Natural killer cell treated with Interleukin-12 subunit alpha and Interleukin-12 subunit beta and Interleukin-15 and Interleukin-18, amount 100 ng/mL, for 72 hours (primary cell): ENCODE data around the gene DAPK1. TPM values are rescaled to one million over a fixed set of nuclear protein-coding genes. Genes with fewer than 3 reads are reported as not detected.

Source experiments
- ATAC-seq, 2 donors: fragments of 150-1000 bp; cut with Tn5 transposase in 1 of 2; sonication (Bioruptor Pico), chemical (Tn5 transposase) in 1 of 2; 2 replicates each; pipeline ENCODE4 v1.10.0; 2021
- DNase-seq: peaks from one replicate; pipeline ENCODE4 v3.0.0; 2022; ENCODE audit warnings: low spot score
- H3K27ac Mint-ChIP-seq, 2 donors: 1 replicate in 1 of 2; 2 replicates in 1 of 2; pipeline ENCODE4 v1.8.0; 2022; ENCODE audit warnings: mixed read lengths in 2 of 2, mild to moderate bottlenecking in 1 of 2, moderate library complexity in 1 of 2
- H3K27me3 Mint-ChIP-seq, 2 donors: 1 replicate in 1 of 2; 2 replicates in 1 of 2; pipeline ENCODE4 v1.8.0; 2022; ENCODE audit warnings: mixed read lengths in 2 of 2
- H3K36me3 Mint-ChIP-seq: one replicate; pipeline ENCODE4 v1.8.0; 2022; ENCODE audit warnings: mixed read lengths
- H3K4me1 Mint-ChIP-seq, 2 donors: 1 replicate in 1 of 2; 2 replicates in 1 of 2; pipeline ENCODE4 v1.8.0; 2022; ENCODE audit warnings: low read depth in 2 of 2, mixed read lengths in 2 of 2, mild to moderate bottlenecking in 1 of 2
- H3K4me3 Mint-ChIP-seq: one replicate; pipeline ENCODE4 v1.8.0; 2022; ENCODE audit warnings: mixed read lengths
- H3K9me3 Mint-ChIP-seq: 2 replicates; pipeline ENCODE4 v1.8.0; 2022; ENCODE audit warnings: mixed read lengths
- total RNA-seq, 2 donors: library from RNA; stranded (reverse); gene quantifications; one replicate each; pipeline ENCODE4 v1.2.3, GENCODE V29; 2022

The DAPK1 gene
- total RNA-seq, 2 donors from 2014 or later: 8.5 to 31.7 TPM

DNA sequence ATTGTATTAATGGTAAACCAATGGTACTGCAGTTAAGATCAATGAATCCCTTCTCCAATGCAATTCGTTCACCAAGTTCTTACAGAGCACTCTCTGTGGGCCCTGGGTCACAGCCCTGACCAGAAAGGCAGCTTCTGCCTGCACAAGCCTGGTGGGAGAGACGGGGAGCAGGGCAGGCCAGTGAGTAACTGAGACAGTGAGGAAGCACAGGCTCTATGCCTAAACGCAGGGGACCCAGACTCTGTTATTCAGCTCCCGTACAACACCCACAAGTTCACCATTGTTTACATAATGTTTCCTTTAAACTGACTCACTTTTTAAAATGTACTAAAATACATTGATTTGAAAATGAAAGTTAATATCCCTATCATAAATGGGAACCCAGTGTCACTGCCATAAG is 187.8 kb downstream of the DAPK1 start:
- DNase-seq (no peak), ATAC-seq (no peak)
- H3K27ac Mint-ChIP-seq: no peak overlapping the region
- no peaks in the 10 kb centered on the region for H3K9me3 Mint-ChIP-seq
- H3K4me1 Mint-ChIP-seq: peaks cover 4 to 8% of the 10 kb centered on the region in 2 donors
- no peak overlapping the region for H3K4me3 Mint-ChIP-seq
- H3K27me3 Mint-ChIP-seq: peaks cover 0 to 14% of the 10 kb centered on the region in 2 donors
- no peaks in the 10 kb centered on the region for H3K36me3 Mint-ChIP-seq

- ATAC-seq (peak in 1 of 2 donors; percentile 20), DNase-seq (no peak)
- H3K27ac Mint-ChIP-seq: no peak overlapping the region
- H3K9me3 Mint-ChIP-seq: no peaks in the 10 kb centered on the region
- H3K36me3 Mint-ChIP-seq: no peaks in the 10 kb centered on the region
- H3K4me3 Mint-ChIP-seq: no peak overlapping the region
- peaks cover 0 to 19% of the 10 kb centered on the region in 2 donors for H3K27me3 Mint-ChIP-seq
- peaks cover 4 to 8% of the 10 kb centered on the region in 2 donors for H3K4me1 Mint-ChIP-seq
Measured at GRCh38 chr9:87685871-87686519, 188.3 kb downstream of the DAPK1 start.

GRCh38 chr9:87686520-87687090 is 188.9 kb downstream of the DAPK1 start:
- Mint-ChIP-seq H3K36me3 (no peaks in the 10 kb centered on the region), H3K4me1 (peaks cover 4 to 8% of the 10 kb centered on the region in 2 donors), H3K9me3 (no peaks in the 10 kb centered on the region), H3K27ac (no peak overlapping the region), H3K4me3 (no peak overlapping the region), H3K27me3 (peaks cover 0 to 25% of the 10 kb centered on the region in 2 donors)
- ATAC-seq (peak in 1 of 2 donors; percentile 36), DNase-seq (no peak)

GRCh38 chr9:87687207-87687606 is 189.5 kb downstream of the DAPK1 start:
- no peak overlapping the region for H3K27ac Mint-ChIP-seq
- DNase-seq: no peak
- no peaks in the 10 kb centered on the region for H3K36me3 Mint-ChIP-seq
- H3K4me3 Mint-ChIP-seq: no peak overlapping the region
- ATAC-seq: no peak
- H3K9me3 Mint-ChIP-seq: no peaks in the 10 kb centered on the region
- peaks cover 0 to 28% of the 10 kb centered on the region in 2 donors for H3K27me3 Mint-ChIP-seq
- peaks cover 4 to 8% of the 10 kb centered on the region in 2 donors for H3K4me1 Mint-ChIP-seq

DNA sequence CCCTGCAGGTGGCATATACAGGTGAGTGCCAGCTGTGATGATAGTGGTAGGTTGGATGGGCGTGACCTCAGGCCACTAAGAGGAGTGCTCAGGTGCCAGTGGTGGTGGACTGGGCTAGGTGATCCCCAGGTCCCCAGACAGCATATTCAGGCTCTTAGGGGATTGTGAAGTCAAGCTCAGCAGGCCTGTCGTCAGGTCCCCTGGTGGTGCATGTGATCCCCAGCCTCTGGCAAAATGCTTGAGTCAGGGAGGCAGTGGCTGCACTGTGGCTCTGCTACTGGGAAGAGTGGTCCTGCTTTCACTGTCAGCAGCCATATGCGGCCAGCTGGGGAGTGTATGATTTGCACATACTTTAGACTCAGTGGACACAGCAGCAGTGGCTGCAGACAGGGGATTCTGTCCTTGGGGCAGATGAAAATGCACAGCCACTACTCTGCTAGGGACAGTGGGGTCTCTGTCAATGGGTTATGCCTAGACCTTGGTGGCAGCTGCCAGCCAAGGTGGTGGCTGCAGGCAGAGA is 196.6 kb downstream of the DAPK1 start:
- H3K4me3 Mint-ChIP-seq: no peak overlapping the region
- H3K4me1 Mint-ChIP-seq: no peaks in the 10 kb centered on the region
- DNase-seq: no peak
- H3K36me3 Mint-ChIP-seq: peaks cover 7% of the 10 kb centered on the region
- H3K27ac Mint-ChIP-seq: no peak overlapping the region
- peak in 1 of 2 donors; percentile 28 for ATAC-seq
- H3K27me3 Mint-ChIP-seq: peaks cover 2 to 37% of the 10 kb centered on the region in 2 donors
- H3K9me3 Mint-ChIP-seq: no peaks in the 10 kb centered on the region

- no peak overlapping the region for H3K4me3 Mint-ChIP-seq
- H3K4me1 Mint-ChIP-seq: no peaks in the 10 kb centered on the region
- no peaks in the 10 kb centered on the region for H3K9me3 Mint-ChIP-seq
- H3K27me3 Mint-ChIP-seq: peaks cover 2 to 25% of the 10 kb centered on the region in 2 donors
- H3K36me3 Mint-ChIP-seq: peaks cover 7% of the 10 kb centered on the region
- H3K27ac Mint-ChIP-seq: no peak overlapping the region
- ATAC-seq (no peak), DNase-seq (no peak)
Measured at GRCh38 chr9:87695523-87695922, 197.9 kb downstream of the DAPK1 start.

DNA sequence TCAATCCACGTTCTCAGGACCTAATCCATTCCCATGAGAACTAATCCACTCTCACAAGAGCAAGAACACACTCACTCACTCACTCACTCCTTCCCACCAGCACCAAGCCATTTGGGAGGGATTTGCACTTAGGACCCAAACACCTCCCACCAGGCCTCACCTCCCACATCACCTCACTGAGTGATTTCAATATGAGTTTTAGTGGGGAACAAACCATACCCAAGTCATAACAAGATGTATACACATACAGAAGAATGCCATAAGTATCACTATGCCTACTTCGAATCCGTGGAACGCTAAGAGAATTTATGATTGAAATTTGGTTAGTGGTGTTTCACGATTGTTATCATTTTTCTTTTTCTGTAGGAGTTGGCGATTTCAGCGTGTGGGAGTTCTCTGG is 199.0 kb downstream of the DAPK1 start:
- no peaks in the 10 kb centered on the region for H3K4me1 Mint-ChIP-seq
- H3K4me3 Mint-ChIP-seq: no peak overlapping the region
- no peaks in the 10 kb centered on the region for H3K9me3 Mint-ChIP-seq
- H3K36me3 Mint-ChIP-seq: peaks cover 7% of the 10 kb centered on the region
- H3K27me3 Mint-ChIP-seq: peaks cover 2 to 14% of the 10 kb centered on the region in 2 donors
- H3K27ac Mint-ChIP-seq: no peak overlapping the region
- no peak for DNase-seq
- peak in 1 of 2 donors; percentile 27 for ATAC-seq

DNA sequence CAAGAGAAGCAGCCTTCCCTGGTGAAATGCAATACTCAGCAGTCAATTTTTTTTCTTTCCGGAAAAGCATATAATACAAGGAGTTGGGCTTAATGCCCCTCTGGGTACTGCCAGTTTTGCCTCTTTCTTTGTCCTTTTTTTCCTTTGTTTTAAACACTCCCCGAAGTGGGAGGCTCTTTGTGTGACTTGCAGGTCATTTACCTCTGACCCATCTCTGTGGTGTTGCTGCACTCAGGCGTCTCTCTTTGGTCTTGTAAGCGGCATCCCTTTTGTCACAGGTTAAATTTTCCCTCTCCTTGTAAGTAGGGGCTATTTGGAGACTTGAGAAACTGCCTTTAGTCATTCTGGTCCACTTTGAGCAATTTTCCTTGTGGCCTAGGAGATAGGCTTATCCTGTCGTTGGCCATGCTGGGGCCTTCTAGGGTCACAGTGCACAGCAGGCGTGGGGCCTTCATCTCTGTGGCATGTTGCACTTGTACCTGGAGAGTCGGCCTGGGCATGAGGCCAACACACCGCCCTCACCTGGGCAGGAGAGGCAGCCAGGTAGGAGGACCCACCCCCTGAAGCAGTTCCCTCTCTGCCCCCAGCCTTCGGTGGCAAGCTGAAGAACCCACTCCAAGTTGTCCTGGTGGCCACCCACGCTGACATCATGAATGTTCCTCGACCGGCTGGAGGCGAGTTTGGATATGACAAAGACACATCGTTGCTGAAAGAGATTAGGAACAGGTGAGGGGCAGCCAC is 200.6 kb downstream of the DAPK1 start:
- no peak for ATAC-seq
- Mint-ChIP-seq H3K4me3 (no peak overlapping the region), H3K4me1 (peaks cover 0 to 2% of the 10 kb centered on the region in 2 donors), H3K27me3 (peaks cover 3 to 5% of the 10 kb centered on the region in 2 donors), H3K27ac (no peak overlapping the region), H3K36me3 (peaks cover 6% of the 10 kb centered on the region), H3K9me3 (no peaks in the 10 kb centered on the region)
- no peak for DNase-seq

DNA sequence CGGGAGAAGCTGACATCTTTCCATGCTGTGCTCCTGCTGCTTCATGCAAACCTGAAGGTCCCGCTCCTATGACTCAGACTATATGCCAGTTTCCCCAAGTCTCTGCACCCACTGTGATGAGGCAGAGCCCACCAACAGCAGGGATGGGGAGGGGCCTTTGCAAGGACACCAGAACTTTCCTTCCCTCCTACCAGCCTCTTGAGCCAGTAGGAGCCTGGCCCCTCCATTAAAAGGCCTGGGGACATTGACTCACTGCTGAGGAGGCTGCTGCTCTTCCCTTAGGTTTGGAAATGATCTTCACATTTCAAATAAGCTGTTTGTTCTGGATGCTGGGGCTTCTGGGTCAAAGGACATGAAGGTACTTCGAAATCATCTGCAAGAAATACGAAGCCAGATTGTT is 202.2 kb downstream of the DAPK1 start:
- DNase-seq (no peak), ATAC-seq (no peak)
- Mint-ChIP-seq H3K27ac (no peak overlapping the region), H3K4me1 (peaks cover 0 to 2% of the 10 kb centered on the region in 2 donors), H3K36me3 (no peaks in the 10 kb centered on the region), H3K9me3 (no peaks in the 10 kb centered on the region), H3K4me3 (no peak overlapping the region), H3K27me3 (peaks cover 0 to 3% of the 10 kb centered on the region in 2 donors)

DNA sequence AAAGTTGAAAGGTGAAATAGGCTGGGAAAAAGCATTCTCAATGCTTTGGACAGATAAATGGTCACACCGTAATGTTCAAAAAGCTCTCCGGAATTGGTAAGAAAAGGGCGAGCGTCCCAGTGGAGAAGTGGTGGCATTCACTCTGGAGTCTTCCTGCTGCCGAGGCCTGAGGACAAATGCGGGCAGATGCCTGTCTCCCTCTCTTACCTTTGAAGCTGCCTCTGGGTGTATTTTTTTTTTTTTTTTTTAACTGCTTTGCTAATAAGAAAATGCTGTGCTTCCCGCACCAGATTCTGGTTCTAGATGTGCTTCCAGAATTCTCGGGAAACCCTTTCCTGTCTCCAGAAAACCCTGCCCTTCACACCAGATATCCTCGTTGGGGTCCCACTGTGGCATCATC is 203.8 kb downstream of the DAPK1 start:
- Mint-ChIP-seq H3K9me3 (no peaks in the 10 kb centered on the region), H3K27me3 (peaks cover 0 to 3% of the 10 kb centered on the region in 2 donors), H3K4me3 (no peak overlapping the region), H3K4me1 (peaks cover 0 to 2% of the 10 kb centered on the region in 2 donors), H3K36me3 (no peaks in the 10 kb centered on the region), H3K27ac (no peak overlapping the region)
- ATAC-seq (no peak), DNase-seq (no peak)

DNA sequence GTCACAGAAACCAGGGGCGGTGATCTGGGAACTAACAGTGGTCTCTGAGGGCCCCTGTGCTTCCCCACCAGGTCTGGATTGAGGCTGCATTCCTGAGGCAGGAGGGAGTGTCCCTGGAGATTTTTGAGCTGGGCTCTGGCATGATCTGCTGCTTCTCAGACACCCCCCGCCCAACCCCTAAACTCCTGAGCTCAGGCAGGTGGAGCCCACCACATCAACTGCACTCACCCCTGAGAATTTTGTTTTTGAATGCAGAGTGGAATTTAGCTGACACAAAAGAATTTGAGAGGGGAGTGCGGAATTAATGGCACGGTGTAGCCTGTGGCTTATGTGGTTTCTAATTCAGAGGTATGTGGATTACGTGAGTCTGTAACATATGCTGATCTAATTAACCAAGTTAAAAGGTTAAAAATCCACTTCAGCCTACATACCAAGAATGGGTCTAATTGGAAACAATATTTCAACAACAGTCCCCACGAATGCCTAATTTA is 204.3 kb downstream of the DAPK1 start:
- H3K9me3 Mint-ChIP-seq: no peaks in the 10 kb centered on the region
- no peak overlapping the region for H3K27ac Mint-ChIP-seq
- H3K36me3 Mint-ChIP-seq: no peaks in the 10 kb centered on the region
- DNase-seq: no peak
- H3K4me1 Mint-ChIP-seq: peaks cover 0 to 2% of the 10 kb centered on the region in 2 donors
- H3K27me3 Mint-ChIP-seq: peaks cover 0 to 3% of the 10 kb centered on the region in 2 donors
- no peak for ATAC-seq
- H3K4me3 Mint-ChIP-seq: no peak overlapping the region

- H3K36me3 Mint-ChIP-seq: no peaks in the 10 kb centered on the region
- no peak for DNase-seq
- peaks cover 0 to 2% of the 10 kb centered on the region in 2 donors for H3K4me1 Mint-ChIP-seq
- H3K27ac Mint-ChIP-seq: no peak overlapping the region
- ATAC-seq: no peak
- no peaks in the 10 kb centered on the region for H3K9me3 Mint-ChIP-seq
- peaks cover 0 to 3% of the 10 kb centered on the region in 2 donors for H3K27me3 Mint-ChIP-seq
- no peak overlapping the region for H3K4me3 Mint-ChIP-seq
Measured at GRCh38 chr9:87702921-87703320, 205.3 kb downstream of the DAPK1 start.

DNA sequence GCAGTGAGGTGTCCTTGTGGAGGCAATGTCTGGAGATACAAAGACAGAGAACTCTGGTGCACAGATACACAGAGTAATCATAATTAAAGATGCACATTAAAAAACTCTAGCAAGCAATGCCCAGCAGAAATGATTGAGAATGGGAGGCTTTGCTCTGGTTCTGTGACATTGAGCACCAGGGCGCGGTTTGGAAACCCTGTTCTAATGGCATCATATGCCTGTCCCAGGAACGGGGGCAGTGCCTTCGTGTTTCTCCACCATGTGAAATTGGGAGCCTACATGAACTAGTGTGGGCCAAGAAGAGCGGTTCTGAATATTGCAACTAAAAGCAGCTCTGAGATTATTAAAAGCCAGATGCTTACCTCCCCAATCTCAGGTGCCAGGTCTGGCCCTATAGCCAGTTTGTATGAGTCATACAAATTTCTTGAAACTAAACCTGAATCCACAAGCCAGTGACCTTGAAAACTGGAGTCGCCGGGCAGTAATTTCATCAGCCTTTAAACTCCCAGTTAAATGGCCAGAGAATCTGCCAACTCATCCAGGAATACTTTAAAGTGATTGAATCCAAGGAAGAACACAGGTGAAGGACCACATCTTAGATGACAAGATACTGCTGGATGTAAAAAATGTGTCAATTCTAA is 206.1 kb downstream of the DAPK1 start:
- Mint-ChIP-seq H3K27me3 (peaks cover 0 to 3% of the 10 kb centered on the region in 2 donors), H3K36me3 (no peaks in the 10 kb centered on the region), H3K27ac (no peak overlapping the region), H3K4me3 (no peak overlapping the region), H3K9me3 (no peaks in the 10 kb centered on the region), H3K4me1 (peaks cover 2 to 3% of the 10 kb centered on the region in 2 donors)
- DNase-seq (no peak), ATAC-seq (no peak)
